Mesendoderm (in vitro differentiated cells): ENCODE results near the gene MED25.

Experiments used
- DNase-seq: peaks from one replicate; pipeline ENCODE4 v3.0.0; 2013
- H2AK5ac ChIP-seq: 2 replicates; pipeline ENCODE4 v1.6.1; 2013; ENCODE audit warnings: low read length, inconsistent platforms
- H2BK120ac ChIP-seq: 2 replicates; pipeline ENCODE4 v1.6.1; 2013; ENCODE audit warnings: low read depth, mild to moderate bottlenecking, low read length, moderate library complexity, mixed read lengths
- H2BK15ac ChIP-seq: replicated peaks from 2 replicates; pipeline ENCODE4 v1.6.1; 2013; ENCODE audit warnings: low read depth, mild to moderate bottlenecking, moderate library complexity
- H2BK5ac ChIP-seq: 2 replicates; pipeline ENCODE4 v1.6.1; 2013; ENCODE audit warnings: low read length, inconsistent platforms
- H3K18ac ChIP-seq: 2 replicates; pipeline ENCODE4 v1.6.1; 2013; ENCODE audit warnings: mild to moderate bottlenecking, low read length, mixed read lengths
- H3K23ac ChIP-seq: one replicate; pipeline ENCODE4 v1.6.1; 2013; ENCODE audit warnings: low read length
- H3K27ac ChIP-seq: 2 replicates; pipeline ENCODE4 v1.5.1; 2013; ENCODE audit warnings: low read depth, mild to moderate bottlenecking, inconsistent platforms, low read length, moderate library complexity
- H3K27me3 ChIP-seq: 2 replicates; pipeline ENCODE4 v1.6.1; 2013; ENCODE audit warnings: low read length, control low read depth, mild to moderate bottlenecking, inconsistent platforms; ENCODE audit not compliant: insufficient read depth, poor library complexity
- H3K36me3 ChIP-seq: 2 replicates; pipeline ENCODE4 v1.6.1; 2013; ENCODE audit warnings: low read length, inconsistent platforms; ENCODE audit not compliant: control insufficient read depth, insufficient read depth
- H3K4ac ChIP-seq: one replicate; pipeline ENCODE4 v1.6.1; 2013; ENCODE audit warnings: low read depth, mild to moderate bottlenecking, low read length, moderate library complexity
- H3K4me1 ChIP-seq: 2 replicates; pipeline ENCODE4 v1.6.1; 2013; ENCODE audit warnings: low read depth, low read length, inconsistent platforms; ENCODE audit not compliant: control insufficient read depth
- H3K4me2 ChIP-seq: 2 replicates; pipeline ENCODE4 v1.6.1; 2013; ENCODE audit warnings: low read length
- H3K4me3 ChIP-seq: 2 replicates; pipeline ENCODE4 v1.5.1; 2013; ENCODE audit warnings: mild to moderate bottlenecking, low read length
- H3K56ac ChIP-seq: one replicate; pipeline ENCODE4 v1.6.1; 2013; ENCODE audit warnings: low read length
- H3K79me1 ChIP-seq: 2 replicates; pipeline ENCODE4 v1.6.1; 2013; ENCODE audit warnings: low read length, inconsistent platforms
- H3K79me2 ChIP-seq: 2 replicates; pipeline ENCODE4 v1.6.1; 2013; ENCODE audit warnings: mild to moderate bottlenecking, low read length; ENCODE audit not compliant: control insufficient read depth, insufficient read depth
- H3K9ac ChIP-seq: 2 replicates; pipeline ENCODE4 v1.6.1; 2013; ENCODE audit warnings: low read length, inconsistent platforms
- H4K5ac ChIP-seq: one replicate; pipeline ENCODE4 v1.6.1; 2013; ENCODE audit warnings: low read length
- H4K8ac ChIP-seq: one replicate; pipeline ENCODE4 v1.6.1; 2013; ENCODE audit warnings: low read depth, mild to moderate bottlenecking, control low read depth, low read length, moderate library complexity
- WGBS: extraction: QIAGEN DNeasy Blood & Tissue Kit; methylation state at CpG from one replicate; pipeline ENCODE4 v1.1.7; 2013; ENCODE audit warnings: low lambda C conversion rate, missing lambda C conversion rate; ENCODE audit not compliant: insufficient coverage; ENCODE audit errors: extremely low coverage; 5-methylcytosine and 5-hydroxymethylcytosine counted together

MED25 gene

DNA sequence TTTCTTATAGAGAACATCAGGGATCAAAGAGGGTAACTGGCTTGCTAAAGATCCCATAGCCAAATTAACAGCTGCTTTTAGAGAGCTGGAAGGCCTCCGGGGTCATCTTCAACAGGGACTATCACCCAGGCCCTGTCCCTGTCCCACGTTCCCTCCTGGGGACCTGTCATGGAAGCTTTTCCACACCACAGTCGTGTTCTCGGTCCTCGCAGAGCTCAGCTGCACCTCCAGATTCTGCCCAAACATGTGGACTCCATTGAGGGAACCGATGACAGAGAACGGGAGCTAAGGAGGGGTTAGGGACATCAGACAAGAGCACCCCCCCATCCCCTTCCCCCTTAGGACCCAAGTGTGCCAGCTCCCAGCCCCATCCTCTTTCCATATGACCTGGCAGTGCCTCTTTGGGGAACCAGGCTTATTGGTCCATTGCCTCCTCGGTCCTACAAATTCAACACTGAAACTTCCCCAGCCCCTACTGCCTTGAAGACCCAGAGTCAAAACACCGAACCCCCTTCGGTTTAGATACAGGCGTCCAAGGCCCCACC, 5.6 kb upstream of the MED25 start:
- peaks cover 4% of the 10 kb centered on the region for H3K4me1 ChIP-seq
- no peaks in the 10 kb centered on the region for H3K79me2 ChIP-seq
- peak overlapping the region; percentile 80 for H3K9ac ChIP-seq
- H3K56ac ChIP-seq, result peak overlapping the region; percentile 74
- no peak overlapping the region for H2BK15ac ChIP-seq
- no peaks in the 10 kb centered on the region for H3K27me3 ChIP-seq
- H4K5ac ChIP-seq, result no peak overlapping the region
- no peak overlapping the region for H3K4ac ChIP-seq
- H3K27ac ChIP-seq, result no peak overlapping the region
- peak overlapping the region; percentile 30 for H3K18ac ChIP-seq
- no peak overlapping the region for H2BK120ac ChIP-seq
- no peak overlapping the region for H2AK5ac ChIP-seq
- no peaks in the 10 kb centered on the region for H3K36me3 ChIP-seq
- H3K79me1 ChIP-seq, result no peaks in the 10 kb centered on the region
- no peak for DNase-seq
- H3K4me3 ChIP-seq, result peak overlapping the region; percentile 32
- no peak overlapping the region for H3K23ac ChIP-seq
- H4K8ac ChIP-seq, result no peak overlapping the region
- no peak overlapping the region for H2BK5ac ChIP-seq
- WGBS, result no CpG with 5 or more reads among the region's 11 CpGs
- H3K4me2 ChIP-seq, result peak overlapping the region; percentile 53

DNA sequence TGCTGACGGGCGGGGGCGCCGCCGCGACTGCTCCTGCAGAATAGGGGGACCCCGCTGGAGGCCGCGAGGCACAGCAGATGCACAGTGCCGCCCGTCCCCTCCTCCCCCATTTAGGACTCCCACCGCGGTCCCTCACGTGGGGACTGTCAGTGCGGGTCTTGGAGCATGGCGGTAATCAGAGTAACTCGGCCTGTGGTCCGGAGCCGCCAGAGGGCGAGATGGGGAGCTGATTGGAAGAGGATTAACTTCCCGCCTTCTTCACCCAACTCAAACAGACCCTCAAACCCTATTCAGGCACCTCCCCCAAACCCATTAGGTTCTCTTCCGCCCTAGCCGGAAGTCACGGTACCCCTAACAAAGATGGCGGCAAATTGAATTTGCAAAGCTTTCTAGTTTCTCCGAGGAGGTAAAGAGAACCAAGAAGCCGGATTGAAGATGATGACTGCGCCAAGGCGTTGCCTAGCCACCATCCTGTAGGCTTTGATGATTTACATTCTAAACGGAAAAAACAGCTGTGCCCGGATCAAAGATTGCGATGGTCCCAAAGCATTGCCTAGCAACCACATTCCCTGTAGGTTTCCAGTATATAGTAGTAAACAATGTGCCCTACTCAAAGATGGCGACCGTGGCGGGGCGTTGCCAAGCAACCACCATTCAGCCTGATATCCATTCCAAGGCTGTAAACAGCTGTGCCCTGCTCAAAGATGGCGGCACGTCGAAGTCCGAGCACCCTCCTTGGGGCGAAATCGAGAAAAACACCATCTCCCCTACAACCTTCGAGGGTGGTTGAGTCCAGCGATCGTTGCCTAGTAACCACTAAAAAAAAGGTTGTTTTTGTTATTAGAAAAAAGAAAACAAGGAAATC, 4.9 kb upstream of the MED25 start, which contains the start of gene FUZ:
Gene FUZ, minus strand, starts transcription at position 296 of the 865 bp plus-strand sequence. Its CDS starts 186 bp downstream, at position 110.
- Histone ChIP-seq H3K4me3 (peak within 1 kb of the TSS; percentile 73), H2BK5ac (peak within 1 kb of the TSS; percentile 58), H3K4me2 (peak within 1 kb of the TSS; percentile 53), H4K5ac (no peak within 1 kb of the TSS), H3K27me3 (no peaks in the 10 kb centered on the region), H3K27ac (no peak within 1 kb of the TSS), H2BK120ac (no peak within 1 kb of the TSS), H2BK15ac (no peak within 1 kb of the TSS), H3K36me3 (no peaks in the 10 kb centered on the region), H3K4ac (no peak within 1 kb of the TSS), H3K23ac (no peak within 1 kb of the TSS), H3K18ac (peak within 1 kb of the TSS; percentile 30), H4K8ac (no peak within 1 kb of the TSS), H3K4me1 (peaks cover 4% of the 10 kb centered on the region), H3K79me1 (no peaks in the 10 kb centered on the region), H3K79me2 (no peaks in the 10 kb centered on the region), H2AK5ac (no peak within 1 kb of the TSS), H3K9ac (peak within 1 kb of the TSS; percentile 80), H3K56ac (peak within 1 kb of the TSS; percentile 86)
- DNase-seq, result peak; percentile 100
- no CpG with 5 or more reads among the region's 45 CpGs for whole genome bisulfite sequencing

DNA sequence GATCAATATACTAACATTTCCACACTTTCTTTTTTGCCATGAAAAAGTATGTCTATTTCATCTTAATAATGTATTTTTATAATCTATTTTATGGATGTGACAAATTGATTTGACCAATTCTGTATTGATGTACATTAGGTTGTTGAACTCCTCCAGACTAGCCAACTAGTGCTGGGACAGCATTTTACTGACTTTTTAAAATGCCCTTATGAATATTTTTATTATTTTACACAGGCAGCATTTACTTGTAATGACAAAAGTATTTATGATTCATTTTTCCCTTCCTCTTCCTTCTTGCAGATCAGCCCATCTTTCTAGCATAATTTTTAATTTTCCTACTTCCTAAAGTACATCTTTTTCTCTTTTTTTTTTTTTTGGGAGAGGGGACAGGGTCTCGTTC, 4.1 kb upstream of the MED25 start:
- Histone ChIP-seq H4K5ac (no peak overlapping the region), H2BK120ac (no peak overlapping the region), H2AK5ac (no peak overlapping the region), H2BK5ac (no peak overlapping the region), H3K56ac (no peak overlapping the region), H3K18ac (no peak overlapping the region), H3K4me3 (no peak overlapping the region), H3K23ac (no peak overlapping the region), H3K4ac (no peak overlapping the region), H3K36me3 (no peaks in the 10 kb centered on the region), H4K8ac (no peak overlapping the region), H3K27me3 (no peaks in the 10 kb centered on the region), H3K79me1 (no peaks in the 10 kb centered on the region), H3K4me1 (peaks cover 4% of the 10 kb centered on the region), H3K79me2 (peaks cover 5% of the 10 kb centered on the region), H3K9ac (no peak overlapping the region), H3K4me2 (no peak overlapping the region), H2BK15ac (no peak overlapping the region), H3K27ac (no peak overlapping the region)
- no CpG with 5 or more reads among the region's 1 CpG for WGBS
- no peak for DNase-seq

DNA sequence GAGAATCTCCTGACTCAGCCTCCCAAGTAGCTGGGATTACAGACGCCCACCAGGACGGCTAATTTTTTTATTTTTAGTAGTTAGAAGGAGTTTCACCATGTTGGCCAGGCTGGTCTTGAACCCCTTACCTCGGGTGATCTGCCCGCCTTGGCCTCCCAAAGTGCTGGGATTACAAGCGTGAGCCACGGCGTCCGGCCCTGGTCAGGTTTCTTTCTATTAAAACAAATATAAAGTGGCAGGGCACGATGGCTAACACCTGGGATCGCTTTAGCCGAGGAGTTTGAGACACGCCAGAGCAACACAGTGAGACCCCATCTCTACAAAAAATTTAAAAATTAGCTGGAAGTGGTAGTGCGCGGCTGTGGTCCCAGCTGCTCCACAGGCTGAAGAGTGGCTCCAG, 1.5 kb upstream of the MED25 start:
- no peak overlapping the region for H2AK5ac ChIP-seq
- H3K23ac ChIP-seq, result no peak overlapping the region
- H4K5ac ChIP-seq, result no peak overlapping the region
- no peak overlapping the region for H3K18ac ChIP-seq
- H3K79me1 ChIP-seq, result peaks cover 6% of the 10 kb centered on the region
- H3K9ac ChIP-seq, result no peak overlapping the region
- no peak overlapping the region for H2BK120ac ChIP-seq
- H4K8ac ChIP-seq, result no peak overlapping the region
- no peak overlapping the region for H3K27ac ChIP-seq
- no peak for DNase-seq
- no peaks in the 10 kb centered on the region for H3K36me3 ChIP-seq
- H3K56ac ChIP-seq, result no peak overlapping the region
- WGBS, result no CpG with 5 or more reads among the region's 14 CpGs
- H2BK5ac ChIP-seq, result no peak overlapping the region
- H3K79me2 ChIP-seq, result peaks cover 11% of the 10 kb centered on the region
- no peak overlapping the region for H3K4me2 ChIP-seq
- no peaks in the 10 kb centered on the region for H3K27me3 ChIP-seq
- H3K4me1 ChIP-seq, result no peaks in the 10 kb centered on the region
- no peak overlapping the region for H2BK15ac ChIP-seq
- no peak overlapping the region for H3K4ac ChIP-seq
- H3K4me3 ChIP-seq, result no peak overlapping the region

DNA sequence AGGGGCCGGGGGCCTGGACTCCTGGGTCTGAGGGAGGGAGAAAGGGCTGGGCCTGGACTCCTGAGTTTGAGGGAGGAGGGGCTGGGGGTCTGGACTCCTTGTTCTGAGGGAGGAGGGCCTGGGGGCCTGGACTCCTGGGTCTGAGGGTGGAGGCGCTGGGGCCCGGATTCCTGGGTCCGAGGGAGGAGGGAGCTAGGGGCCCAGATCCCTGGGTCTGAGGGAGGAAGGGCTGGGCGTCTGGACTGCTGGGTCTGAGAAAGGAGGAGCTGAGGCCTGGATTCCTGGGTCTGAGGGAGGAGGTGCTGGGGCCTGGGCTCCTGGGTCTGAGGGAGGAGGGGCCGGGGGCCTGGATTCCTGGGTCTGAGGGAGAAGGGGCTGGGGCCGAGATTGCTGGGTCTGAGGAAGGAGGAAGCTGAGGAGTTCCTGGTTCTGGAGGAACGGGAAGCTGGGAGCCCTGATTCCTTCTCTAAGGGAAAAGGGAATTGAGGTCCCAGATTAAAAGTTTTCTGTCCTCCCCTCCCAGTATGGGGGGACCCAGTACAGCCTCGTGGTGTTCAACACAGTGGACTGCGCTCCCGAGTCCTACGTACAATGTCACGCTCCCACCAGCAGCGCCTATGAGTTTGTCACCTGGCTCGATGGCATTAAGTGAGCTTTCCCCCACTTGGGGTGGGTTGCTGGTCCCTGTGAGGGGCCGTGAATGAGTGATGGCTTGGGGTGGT, 721 bp downstream of the MED25 start:
- peaks cover 14% of the 10 kb centered on the region for H3K79me2 ChIP-seq
- no CpG with 5 or more reads among the region's 16 CpGs for WGBS

More for the DNA sequence above, 721 bp downstream of the MED25 start:
- no peak overlapping the region for H2AK5ac ChIP-seq
- peak overlapping the region; percentile 56 for H3K4me3 ChIP-seq
- H4K5ac ChIP-seq, result no peak overlapping the region
- H3K36me3 ChIP-seq, result peaks cover 2% of the 10 kb centered on the region
- H3K27ac ChIP-seq, result no peak overlapping the region
- no peak overlapping the region for H2BK5ac ChIP-seq
- peak overlapping the region; percentile 74 for H3K9ac ChIP-seq
- no peak overlapping the region for H3K23ac ChIP-seq
- no peaks in the 10 kb centered on the region for H3K4me1 ChIP-seq
- peak overlapping the region; percentile 23 for H3K4me2 ChIP-seq
- no peak overlapping the region for H2BK120ac ChIP-seq
- no peak overlapping the region for H4K8ac ChIP-seq
- H3K56ac ChIP-seq, result peak overlapping the region; percentile 90
- H2BK15ac ChIP-seq, result no peak overlapping the region
- peak overlapping the region; percentile 40 for H3K4ac ChIP-seq
- peaks cover 10% of the 10 kb centered on the region for H3K79me1 ChIP-seq
- DNase-seq, result no peak
- H3K18ac ChIP-seq, result peak overlapping the region; percentile 7
- no peaks in the 10 kb centered on the region for H3K27me3 ChIP-seq
